ENCODE results near the gene FAM163A.
"Not testable (repeated sequence)": the region's sequence is repeated elsewhere in the genome, so short reads cannot be mapped to it uniquely, and the experiment has no call there.

Gene FAM163A

DNA sequence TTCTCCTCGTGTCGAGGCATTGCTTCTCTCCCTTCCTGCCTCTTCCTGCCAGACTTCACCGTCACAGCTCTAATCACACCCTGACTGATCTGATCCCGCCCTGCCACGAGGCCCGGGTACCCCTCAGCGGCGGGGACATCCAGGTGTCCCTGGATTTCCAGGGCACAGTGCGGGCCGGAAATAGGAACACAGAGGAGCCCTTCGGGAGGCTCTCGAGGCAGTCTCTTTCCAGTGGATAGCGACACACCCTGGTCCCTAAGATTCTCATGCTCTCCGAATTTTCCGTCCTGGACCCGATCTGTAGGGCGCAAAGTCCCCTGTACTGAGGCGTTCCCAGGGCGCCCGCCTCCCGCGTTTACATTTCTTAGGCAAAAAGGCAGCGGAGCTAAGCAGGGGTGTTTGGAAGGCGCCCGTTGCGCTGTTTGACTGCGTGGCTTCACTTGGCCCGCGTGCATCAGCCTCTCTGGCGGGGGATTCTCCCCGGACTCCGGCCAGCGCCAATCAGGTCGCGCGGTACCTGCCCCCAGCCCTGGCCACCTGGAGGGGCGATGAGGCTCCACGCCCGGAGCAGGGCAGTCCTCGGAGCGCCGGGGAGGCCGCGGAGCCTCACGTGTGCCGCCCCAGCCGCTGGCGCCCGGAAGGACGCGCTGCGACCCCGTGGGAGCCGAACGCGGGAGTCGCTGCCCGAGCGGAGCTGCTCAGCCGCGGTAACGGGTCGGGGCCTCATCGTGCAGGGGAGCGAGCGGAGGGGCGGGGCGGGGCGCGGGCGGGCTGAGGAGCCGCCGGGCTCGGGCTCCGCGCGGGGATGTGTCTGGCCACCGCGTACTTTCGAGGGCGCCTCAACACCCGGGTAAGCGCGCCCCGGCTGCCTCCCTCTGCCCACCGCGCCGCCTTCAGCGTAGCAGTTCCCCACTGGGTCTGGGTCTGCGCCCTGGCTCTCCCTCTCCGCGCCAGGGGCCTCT, at the start of gene FAM163A:
FAM163A (plus strand) TSS at position 575 of the 962 bp plus-strand sequence. CDS start 69,807 bp downstream, outside the sequence.
- DNase-seq (ENCODE audit: low read depth): no peak

DNA sequence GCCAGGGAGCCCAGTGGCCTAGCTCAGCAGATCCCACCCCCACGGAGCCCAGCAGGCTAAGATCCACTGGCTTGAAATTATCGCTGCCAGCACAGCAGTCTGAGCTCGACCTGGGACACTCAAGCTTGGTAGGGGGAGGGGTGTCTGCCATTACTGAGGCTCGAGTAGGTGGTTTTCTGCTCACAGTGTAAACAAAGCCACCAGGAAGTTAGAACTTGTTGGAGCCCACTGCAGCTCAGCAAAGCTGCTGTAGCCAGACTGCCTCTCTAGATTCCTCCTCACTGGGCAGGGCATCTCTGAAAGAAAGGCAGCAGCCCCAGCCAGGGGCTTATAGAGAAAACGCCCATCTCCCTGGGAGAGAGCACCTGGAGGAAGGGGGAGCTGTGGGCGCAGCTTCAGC, 48.6 kb upstream of the FAM163A start:
- not testable (repeated sequence) for DNase-seq (ENCODE audit: low read depth)

DNA sequence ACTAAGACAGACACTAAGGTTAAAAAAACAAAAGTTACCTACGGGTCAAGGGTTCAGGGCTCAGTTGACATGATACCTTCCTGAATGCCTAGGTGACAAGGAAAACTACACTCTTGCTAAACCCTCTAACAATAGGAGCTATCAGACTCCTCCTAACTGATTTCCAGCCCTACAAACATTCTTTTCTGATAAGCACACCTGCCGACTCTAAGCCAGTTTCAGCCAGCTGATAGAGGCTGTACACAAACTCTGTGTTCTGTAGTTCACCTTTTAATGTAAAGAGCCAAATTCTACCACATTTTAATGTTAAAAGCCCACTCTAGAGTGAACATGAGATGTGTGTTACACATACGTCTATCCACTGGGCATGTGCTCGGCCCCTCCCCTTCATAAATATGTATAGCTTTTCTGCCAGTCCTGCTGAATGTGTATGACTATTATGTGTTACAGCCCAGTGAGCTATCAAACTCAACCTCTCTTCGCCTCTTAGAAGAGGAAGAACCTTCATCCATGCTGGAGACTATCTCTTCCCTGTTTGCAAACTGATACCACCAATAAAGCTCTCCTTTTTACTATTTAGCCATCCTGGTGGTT, 40.0 kb upstream of the FAM163A start:
- DNase-seq (ENCODE audit: low read depth): no peak

DNA sequence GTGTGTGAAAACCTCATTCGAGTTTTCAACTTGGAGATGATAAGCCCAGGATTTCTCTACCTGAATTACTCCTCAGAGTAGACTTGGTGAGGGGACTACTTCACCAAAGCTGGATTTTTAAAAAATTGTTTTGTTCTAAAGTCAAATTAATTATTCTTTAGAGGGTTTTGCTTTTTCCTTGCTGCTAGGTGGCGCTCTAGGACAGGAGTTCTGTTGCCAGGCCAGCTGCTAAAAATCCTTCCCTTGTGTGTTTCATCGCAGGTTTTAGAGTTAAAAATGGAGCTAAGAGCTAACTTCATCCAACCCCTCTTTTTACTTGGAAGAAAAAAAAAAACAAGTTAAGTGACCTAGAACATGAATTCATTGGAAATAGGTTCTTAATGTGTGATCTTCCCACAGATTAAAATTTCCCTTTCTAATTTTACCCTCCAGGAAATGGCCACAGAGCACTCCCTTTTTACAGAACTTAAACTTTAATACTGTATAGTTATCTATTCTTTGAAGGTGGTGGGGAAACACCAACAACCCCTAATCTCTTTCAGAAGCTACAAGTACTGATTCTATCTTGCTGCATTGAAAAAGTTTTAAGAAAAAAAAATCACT, 36.7 kb upstream of the FAM163A start:
- no peak for DNase-seq (ENCODE audit: low read depth)

DNA sequence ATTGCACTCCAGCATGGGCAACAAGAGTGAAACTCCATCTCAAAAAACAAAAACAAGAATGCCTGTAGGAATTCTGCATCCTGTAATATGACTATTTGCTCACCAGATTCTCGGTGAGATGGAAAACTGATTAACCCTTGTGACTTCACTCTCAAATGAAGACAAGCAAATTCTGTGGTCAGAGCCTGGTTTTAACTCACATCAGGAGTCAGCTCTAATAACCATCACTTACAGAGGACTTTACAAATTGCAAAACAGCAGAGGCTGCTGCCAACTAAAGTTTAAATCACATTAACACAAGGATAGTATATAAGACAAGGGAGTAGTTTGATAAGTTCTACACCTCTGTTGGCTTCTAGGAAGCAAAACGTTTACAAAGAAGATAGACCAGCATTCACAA, 35.7 kb upstream of the FAM163A start:
- no peak for DNase-seq (ENCODE audit: low read depth)

DNA sequence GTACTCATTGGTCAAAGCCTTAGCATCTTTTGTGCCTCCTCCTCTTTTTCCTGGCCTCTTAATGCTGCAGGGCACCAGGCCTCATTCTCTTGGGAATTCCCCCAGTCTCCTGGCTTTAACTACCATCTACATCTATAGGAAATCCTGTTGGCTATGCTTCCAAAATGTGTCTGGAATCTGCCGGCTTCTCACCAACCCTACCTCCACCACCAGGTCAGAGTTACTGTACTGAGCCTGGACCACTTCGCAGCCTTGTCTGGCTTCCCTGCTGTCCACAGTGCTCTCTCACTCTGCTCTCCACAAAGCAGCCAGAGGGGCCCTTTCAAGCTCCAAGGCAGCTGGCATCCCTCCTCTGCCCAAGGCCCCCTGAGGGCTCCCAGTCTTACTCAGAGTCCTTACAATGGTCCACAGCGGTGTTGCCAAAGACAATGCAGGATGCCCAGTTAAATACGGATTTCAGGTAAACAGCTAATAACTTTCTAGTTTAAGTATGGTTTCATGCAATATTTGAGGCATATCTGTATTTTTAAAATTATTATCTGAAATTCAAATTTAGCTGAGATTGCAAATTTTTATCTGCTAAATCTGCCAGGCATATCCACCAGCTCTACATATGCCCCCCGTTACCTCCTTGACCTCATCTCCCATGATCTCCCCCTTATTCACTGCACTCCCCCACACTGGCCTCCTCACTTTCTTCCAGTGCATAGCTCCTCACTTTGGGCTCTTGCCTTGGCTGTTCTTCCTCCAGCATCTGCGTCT, 34.5 kb upstream of the FAM163A start:
- DNase-seq (ENCODE audit: low read depth): no peak

DNA sequence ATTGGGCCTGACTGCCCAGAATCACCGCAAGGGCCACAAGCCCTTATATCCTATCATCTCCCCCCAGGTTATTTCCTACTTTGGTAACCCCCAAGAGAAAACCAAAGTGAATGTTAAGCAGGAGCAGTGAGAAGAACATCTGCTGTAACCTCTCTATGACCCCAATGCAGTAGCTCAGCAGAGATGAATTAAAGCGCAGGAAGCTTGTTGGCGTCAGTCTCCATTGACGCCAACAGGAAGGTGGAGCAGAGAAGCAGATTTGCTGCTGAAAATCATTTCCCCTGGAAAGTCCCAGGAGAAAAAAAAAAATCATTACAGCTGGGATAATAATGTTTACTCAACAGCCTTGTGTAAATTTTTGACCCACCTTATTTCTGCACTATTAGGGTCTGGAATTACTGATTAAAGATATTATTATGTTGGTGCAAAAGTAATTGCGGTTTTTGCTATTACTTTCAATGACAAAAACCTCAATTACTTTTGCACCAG, 33.2 kb upstream of the FAM163A start:
- peak; percentile 82 for DNase-seq (ENCODE audit: low read depth)

DNA sequence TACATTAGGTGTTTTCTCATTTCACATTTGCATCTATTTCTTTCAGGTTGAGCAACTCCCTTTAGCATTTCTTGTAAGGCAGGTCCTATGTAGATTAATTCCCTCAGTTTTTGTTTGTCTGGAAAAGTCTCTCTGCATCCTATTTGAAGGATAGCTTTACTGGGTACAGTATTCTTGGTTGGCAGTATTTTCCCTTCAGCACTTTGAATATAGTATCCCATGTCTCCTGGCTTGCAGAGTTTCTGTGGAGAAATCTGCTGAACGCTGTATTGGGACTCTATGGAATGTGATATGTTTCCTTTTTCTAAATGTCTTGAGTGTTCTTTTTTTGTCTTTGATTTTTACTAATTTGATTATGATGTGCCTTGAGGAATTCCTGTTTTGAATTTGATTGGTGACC, 28.9 kb upstream of the FAM163A start:
- no peak for DNase-seq (ENCODE audit: low read depth)

DNA sequence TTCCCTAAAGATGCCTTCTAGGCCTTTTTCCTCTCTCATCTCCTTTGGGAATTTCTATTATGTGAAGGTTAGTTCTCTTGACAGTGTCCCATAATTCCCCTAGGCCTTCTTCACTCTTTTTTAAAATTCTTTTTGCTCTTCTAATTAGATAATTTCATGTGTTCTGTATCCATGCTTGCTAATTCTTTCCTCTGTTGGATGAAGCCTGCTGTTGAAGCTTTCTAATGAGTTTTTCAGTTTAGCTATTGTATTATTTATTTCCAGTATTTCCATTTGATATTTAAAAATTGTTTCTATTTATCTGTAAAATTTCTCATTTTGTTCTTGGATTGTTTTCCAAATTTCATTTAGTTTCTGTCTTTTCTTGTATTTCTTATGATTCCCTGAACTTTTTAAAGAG, 28.5 kb upstream of the FAM163A start:
- no peak for DNase-seq (ENCODE audit: low read depth)

DNA sequence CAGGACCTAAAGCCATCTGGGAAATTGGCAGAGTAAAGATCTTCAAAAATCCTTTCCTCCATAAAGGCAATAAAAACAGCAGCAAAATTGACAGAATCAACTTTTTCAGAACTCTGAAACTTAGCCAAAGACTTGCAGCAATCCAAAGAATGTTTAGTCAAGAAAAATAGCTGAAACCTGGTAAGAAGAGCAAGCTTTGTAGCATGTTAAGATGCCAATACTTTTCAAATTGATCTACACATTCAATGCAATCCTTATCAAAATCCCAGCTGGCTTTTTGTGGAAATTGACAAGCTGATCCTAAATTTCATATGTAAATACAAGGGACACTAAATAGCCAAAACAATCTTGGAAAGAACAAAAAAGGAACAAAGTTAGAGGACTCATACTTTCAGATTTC, 23.8 kb upstream of the FAM163A start:
- DNase-seq (ENCODE audit: low read depth): no peak

DNA sequence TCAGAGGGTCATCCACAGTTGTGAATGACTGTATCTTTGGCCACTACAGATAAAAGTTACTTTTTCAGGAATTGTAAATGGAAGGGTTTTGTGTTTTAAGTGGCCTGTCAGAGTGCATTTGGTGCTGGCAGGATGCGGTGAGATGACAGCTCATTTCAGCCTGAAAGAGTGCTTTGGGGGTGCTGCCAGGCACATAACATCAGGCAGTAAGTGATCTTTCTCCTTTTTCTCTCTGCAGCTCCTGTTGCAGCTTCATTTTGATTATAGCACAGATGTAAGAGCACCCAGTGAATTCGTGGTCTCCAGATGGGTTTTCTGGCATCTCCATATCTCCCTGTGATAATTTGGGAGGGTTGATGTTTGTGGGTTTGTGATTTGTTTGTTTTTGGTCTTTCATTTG, 14.8 kb upstream of the FAM163A start:
- no peak for DNase-seq (ENCODE audit: low read depth)

DNA sequence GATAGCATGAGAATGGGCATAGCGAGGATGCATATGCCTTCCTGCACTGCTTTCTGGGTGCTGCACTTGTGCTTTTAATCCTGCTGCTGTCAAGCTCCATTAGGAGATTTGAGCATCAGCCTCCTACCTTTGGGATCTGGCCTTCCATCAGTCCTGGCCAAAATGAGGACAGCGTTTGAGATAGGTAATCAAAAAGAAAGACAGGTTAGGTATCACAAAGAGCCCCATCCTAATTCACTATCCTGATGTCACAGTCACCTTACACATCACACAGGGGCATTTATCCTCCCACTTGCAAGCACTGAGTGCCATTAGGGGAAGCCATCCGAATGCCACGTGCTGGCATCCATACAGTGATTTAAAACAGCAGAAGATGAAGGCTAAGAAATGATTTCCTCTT, 13.2 kb upstream of the FAM163A start:
- no peak for DNase-seq (ENCODE audit: low read depth)

DNA sequence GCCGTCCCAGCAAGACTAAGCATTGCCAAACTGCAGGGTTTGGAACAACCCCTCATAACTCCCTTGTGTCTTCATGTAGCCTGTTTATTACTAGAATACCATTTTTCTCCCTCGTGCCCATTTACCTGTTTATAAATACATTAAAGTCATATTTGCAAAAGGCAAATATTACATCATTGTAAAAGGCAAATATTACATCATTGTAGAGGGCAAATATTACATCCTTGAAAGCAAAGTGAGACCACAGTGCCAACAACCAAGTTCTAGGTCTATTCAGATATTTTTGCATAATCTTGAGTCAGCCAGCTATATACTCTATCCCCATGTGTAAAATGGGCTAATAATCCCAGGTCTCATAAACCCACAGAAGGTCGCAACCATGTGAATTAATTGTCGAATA, 11.4 kb upstream of the FAM163A start:
- DNase-seq (ENCODE audit: low read depth): no peak

DNA sequence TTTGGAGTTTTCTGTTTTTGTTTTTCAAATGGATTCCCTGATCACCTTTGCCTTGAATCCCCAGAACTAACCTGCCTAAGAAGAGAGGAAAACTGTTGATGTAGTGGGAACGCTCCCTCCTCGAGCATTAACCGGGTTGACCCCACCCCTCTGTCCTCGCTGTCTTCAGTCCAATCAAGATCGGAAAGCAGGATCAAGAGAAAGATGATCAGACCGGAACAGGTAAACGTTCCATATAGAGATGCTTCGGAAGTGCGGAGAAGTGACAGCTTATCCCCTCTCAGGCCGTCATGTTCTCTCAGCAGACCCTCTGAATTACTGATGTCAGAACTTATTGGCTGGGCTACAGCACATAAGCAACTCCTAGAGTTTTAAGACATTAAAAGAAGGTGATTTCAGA, 800 bp upstream of the FAM163A start:
- DNase-seq (ENCODE audit: low read depth): no peak

DNA sequence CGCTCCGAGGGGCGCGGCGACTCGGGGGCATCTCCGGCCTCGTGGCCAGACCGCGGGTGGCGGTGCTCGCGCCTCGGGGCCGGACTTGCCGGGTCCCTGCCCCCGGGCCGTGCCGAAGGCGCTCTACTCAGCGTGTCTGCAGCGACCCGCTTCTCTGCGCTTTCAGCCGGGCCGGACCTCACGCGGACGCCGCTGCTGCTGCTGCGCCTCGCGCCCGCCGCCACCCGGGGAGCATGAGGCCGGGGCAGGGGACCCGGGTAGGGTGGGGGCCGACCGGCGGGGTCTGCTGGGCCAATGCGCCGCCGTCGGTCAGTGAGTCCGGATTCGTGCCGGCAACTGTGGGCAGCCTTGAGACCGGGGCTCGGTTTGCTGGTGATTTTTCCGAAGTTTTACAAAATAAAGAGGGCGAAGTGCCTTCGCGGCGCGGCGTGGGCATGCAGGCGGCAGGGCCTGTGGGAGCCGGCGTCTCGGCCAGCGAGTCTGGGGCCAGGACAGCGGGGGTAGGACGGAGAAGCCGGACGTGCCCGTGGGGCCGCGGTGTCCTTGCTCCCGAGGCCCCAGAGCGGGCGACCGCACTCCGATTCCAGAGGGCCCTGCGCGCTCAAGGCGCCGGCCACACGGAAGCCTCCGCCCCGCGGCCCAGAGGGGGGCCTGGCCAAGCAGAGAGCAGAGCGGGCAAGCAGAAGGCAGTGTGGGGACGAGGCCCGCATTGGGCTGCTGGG, 749 bp downstream of the FAM163A start:
- DNase-seq (ENCODE audit: low read depth): no peak

DNA sequence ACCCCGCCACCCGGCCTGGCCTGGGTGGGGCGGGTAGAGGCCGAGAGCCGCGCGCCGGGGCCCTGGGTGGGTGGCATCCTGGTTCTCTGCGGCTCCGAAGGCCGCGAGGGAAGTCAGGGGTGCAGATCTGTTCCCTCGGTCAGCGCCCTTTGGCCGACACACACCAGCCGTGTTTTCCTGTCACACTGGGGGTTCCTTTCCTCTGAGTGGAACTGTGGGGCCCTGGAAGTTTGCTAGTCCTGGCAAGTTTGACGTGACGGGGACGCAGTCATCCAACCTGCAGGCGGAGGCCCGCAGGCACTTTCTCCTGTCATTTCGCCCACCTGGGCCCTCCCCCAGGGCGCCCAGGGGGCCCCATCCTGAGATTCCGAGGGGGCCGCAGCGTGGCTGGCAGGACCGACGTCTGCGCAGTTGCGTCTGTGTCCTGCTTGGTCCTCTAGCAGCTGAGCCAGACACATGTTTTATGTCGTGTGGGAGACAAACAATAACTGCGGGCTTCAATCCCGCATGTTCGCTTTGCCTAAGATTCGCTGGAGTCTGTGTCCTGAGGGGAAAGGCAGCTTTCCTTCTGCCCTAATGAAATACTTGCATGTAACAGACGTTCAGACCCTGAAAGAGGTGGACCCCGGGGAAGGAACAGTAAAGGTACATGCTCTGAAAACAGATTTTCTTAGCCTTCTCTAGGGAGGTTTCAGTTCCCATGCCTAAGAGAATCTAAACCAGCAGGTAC, 1.5 kb downstream of the FAM163A start:
- no peak for DNase-seq (ENCODE audit: low read depth)

DNA sequence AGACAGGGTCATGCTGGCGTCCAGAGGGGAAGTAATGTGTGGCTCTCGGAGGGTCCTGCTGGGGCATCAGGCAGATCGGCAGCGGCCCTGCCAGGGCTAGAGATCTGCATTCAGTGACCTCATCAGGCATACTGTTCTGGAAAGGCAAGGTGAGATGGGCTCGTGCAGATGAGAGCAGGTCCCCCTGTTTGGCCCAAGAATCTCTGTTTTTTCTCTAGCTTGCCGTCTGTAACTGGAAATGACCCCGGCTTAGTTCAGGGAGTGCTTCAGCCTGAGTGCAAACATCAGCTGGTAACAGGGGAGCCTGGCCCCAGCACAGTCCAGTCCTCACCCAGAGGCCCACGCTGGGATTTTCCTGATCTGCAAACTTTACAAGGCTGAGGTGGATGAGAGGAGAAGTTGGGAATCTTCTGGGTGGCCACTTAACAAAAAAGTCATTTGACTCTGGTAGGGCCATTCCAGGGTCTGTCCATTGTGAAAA, 2.1 kb downstream of the FAM163A start:
- DNase-seq (ENCODE audit: low read depth): no peak

DNA sequence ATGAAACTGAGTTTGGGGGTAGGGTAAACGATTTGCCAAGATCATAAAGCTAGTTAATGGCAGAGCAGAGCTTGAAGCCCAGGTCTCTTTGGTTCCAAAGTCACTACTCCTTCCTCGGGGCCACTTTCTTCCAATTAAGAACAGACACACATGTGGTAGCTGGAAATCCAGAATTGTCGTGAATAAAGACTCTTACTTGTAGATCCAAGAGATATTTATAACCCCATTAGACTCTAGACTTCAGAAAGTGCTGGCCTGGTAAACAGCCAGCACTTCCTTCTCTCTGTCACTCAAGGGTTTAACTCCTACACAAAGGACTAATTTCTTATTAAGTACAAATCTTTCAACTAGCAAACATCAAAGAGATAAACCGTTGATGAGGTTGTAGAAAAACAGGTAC, 2.7 kb downstream of the FAM163A start:
- no peak for DNase-seq (ENCODE audit: low read depth)

DNA sequence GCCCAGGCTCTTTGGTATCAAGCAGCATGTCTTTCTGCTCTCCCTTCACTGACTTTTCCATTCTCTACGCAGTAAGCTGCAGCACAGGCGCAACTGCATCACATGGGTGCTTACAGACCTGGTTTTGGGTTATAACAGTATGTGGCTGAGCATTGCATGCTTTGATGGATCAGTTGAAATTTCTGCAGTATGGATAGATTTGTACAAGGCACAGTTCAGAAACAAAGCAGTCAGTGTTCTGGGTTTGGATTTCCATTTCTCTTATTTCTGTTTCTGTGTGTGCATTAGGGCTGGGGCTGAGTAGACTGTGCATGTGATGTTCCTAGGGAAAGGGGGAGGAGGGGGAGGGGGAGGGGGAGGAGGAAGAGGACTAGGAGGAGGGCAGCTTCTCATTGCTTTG, 4.5 kb downstream of the FAM163A start:
- no peak for DNase-seq (ENCODE audit: low read depth)

DNA sequence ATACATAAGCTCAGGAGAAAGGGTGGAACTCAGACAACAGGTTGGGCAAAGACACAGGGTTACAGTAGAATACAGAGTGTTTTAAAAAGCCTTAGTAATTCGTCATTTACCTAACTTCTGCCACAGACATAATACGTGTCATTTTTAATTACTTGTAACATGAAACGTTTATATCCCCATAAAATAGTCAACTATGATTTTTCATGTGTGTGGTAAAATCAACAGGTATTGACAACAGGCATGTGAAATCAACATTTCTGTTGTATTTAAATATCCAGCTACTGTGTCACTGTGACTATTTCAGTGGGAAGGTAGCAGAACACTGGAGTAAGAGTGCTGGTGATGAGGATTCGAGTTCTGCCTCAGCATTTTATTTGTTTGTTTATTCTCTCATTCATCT, 5.7 kb downstream of the FAM163A start:
- DNase-seq (ENCODE audit: low read depth): no peak

DNA sequence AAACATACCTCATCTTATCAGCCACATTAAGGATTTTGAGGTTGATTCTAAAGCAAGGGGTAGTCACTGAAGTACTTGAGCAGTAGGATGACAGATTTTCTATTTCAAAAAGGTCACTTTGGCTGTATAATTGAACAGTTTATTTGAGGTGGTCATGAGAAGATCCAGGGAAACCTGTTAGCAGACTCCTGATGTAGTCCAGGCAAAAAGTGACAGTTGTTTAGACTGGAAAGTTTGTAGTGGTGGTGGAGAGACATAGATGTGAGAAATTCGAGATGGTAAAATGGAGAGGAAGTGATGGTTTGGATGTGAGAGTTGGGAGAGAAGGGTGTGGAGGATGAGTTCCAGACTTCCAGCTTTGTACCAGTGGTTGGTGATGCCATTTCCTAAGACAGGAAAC, 7.5 kb downstream of the FAM163A start:
- no peak for DNase-seq (ENCODE audit: low read depth)
